Aorta (tissue), 5 donors: ENCODE measurements around the gene INSYN2B. TPM values are rescaled to one million over a fixed set of nuclear protein-coding genes. Genes with fewer than 3 reads are reported as not detected.
"Not testable (repeated sequence)": the region's sequence is repeated elsewhere in the genome, so short reads cannot be mapped to it uniquely, and the experiment has no call there.

ENCODE experiments used
- ATAC-seq: fragments of 200-7000 bp; cut with Tn5 transposase; one replicate; pipeline ENCODE4 v1.9.1; 2022; ENCODE audit warnings: moderate library complexity; ENCODE audit not compliant: low FRiP score
- DNase-seq, 2 donors: peaks; one replicate each; pipeline ENCODE4 v3.0.0-alpha.2; 2020
- H3K27ac ChIP-seq, 2 donors: one replicate each; pipeline ENCODE4 v1.5.1; 2013; ENCODE audit warnings: low read length in 2 of 2, mild to moderate bottlenecking in 2 of 2, moderate library complexity in 2 of 2, control low read depth in 1 of 2, inconsistent platforms in 1 of 2, low read depth in 1 of 2
- H3K27me3 ChIP-seq, 2 donors: one replicate each; pipeline ENCODE4 v1.6.1; 2013; ENCODE audit warnings: control low read depth in 1 of 2, low read length in 1 of 2, mild to moderate bottlenecking in 1 of 2, moderate library complexity in 1 of 2; ENCODE audit not compliant: insufficient read depth in 2 of 2, control insufficient read depth in 1 of 2
- H3K36me3 ChIP-seq, 2 donors: one replicate each; pipeline ENCODE4 v1.6.1; 2013; ENCODE audit warnings: control low read depth in 1 of 2, low read length in 1 of 2, mild to moderate bottlenecking in 1 of 2; ENCODE audit not compliant: insufficient read depth in 2 of 2, control insufficient read depth in 1 of 2
- H3K4me1 ChIP-seq, 2 donors: one replicate each; pipeline ENCODE4 v1.6.1; 2013; ENCODE audit warnings: low read length in 2 of 2, control low read depth in 1 of 2, mild to moderate bottlenecking in 1 of 2, moderate library complexity in 1 of 2; ENCODE audit not compliant: insufficient read depth in 2 of 2, control insufficient read depth in 1 of 2
- H3K4me3 ChIP-seq, 2 donors: one replicate each; pipeline ENCODE4 v1.5.1; 2013; ENCODE audit warnings: low read length in 2 of 2, control low read depth in 1 of 2, mild to moderate bottlenecking in 1 of 2
- H3K9me3 ChIP-seq: one replicate; pipeline ENCODE4 v1.6.1; 2013; ENCODE audit warnings: mild to moderate bottlenecking, low read length; ENCODE audit not compliant: control insufficient read depth
- WGBS, 2 donors: extraction: QIAGEN DNeasy Blood & Tissue Kit; methylation state at CpG; one replicate each; pipeline ENCODE4 v1.1.7; 2013; 5-methylcytosine and 5-hydroxymethylcytosine counted together
- intact Hi-C, 2 donors: fragments of 100-400 bp; cut with DNase I; formaldehyde crosslinking; loops; one replicate each; pipeline versions ENCODE4 v1.14.2 to v1.15.0; 2022
- polyA plus RNA-seq, 2 donors: library from polyadenylated mRNA; stranded (reverse); fragments of 200-250 nt; gene quantifications; one replicate each; pipeline ENCODE4 v1.2.3, GENCODE V29; 2013
- total RNA-seq, 2 donors: library from RNA; stranded (reverse); fragmentation: NEBNext Ultra II Directional; extraction: Animal tissue kit (Norgen Biotek cat#: 25700); gene quantifications; one replicate each; pipeline ENCODE4 v1.2.1, GENCODE V29; 2021
- donor health status: healthy with polysubstance abuse.
- donor health status: Bipolar disorder and iron deficiency.
- donor health status: DM: no; HTN: no; CAD: no.
- donor health status: DM: no; HTN: no; CAD: no.
- donor health status: DM: yes; HTN: yes; CAD: no.

INSYN2B gene
- total and polyA plus RNA-seq, 4 donors, result 0.10 TPM; not detected in 3

GRCh38 chr5:169837686-169838085 is 142.6 kb downstream of the INSYN2B start:
- H3K36me3 ChIP-seq, result no peaks in the 10 kb centered on the region
- no peaks in the 10 kb centered on the region for H3K9me3 ChIP-seq
- intact Hi-C loops, result no loop called here
- no peaks in the 10 kb centered on the region for H3K27me3 ChIP-seq
- no peak for DNase-seq
- no peaks in the 10 kb centered on the region for H3K4me1 ChIP-seq
- no peak overlapping the region for H3K27ac ChIP-seq
- H3K4me3 ChIP-seq, result no peak overlapping the region
- ATAC-seq, result no peak

DNA sequence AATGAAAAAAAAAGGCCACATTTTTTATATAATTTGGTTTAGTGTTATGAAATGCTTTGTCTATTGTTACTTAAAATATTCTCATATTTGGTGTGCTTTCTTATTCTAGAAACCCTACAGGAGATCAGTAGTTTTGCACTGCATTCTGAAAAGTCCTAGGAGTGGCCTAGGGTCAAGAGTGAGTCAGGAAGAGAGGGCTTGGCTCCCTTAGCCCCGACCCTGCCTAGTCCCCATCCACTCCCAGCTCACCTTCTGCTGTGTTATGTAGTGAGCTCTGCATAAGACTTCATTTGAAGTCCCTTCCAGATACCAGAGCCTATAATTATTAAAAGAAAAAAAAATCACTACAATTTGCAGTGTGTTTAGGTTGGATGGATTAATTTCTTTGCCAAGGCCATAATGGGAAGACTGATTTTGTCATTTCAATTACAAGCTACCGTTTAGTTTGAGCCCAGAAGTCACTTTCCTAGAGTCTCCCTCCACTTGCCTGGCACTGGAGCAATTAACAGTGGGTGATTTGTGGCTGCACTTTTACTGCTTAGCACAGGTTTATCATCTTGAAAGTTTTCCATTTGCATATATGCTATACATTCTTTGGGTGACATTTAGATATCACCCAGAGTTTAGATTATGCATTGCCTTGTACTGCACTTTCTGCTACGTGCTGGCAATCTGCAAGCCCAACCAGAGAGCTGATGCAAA is 143.3 kb downstream of the INSYN2B start:
- intact Hi-C loops, result no loop called here
- H3K9me3 ChIP-seq, result no peaks in the 10 kb centered on the region
- WGBS, 2 donors, result 32 to 35% methylated on average over 3 of the region's 3 CpGs
- ATAC-seq (no peak), DNase-seq (no peak)
- no peak overlapping the region for H3K4me3 ChIP-seq
- no peak overlapping the region for H3K27ac ChIP-seq
- no peaks in the 10 kb centered on the region for H3K36me3 ChIP-seq
- H3K4me1 ChIP-seq, result no peaks in the 10 kb centered on the region
- no peaks in the 10 kb centered on the region for H3K27me3 ChIP-seq

DNA sequence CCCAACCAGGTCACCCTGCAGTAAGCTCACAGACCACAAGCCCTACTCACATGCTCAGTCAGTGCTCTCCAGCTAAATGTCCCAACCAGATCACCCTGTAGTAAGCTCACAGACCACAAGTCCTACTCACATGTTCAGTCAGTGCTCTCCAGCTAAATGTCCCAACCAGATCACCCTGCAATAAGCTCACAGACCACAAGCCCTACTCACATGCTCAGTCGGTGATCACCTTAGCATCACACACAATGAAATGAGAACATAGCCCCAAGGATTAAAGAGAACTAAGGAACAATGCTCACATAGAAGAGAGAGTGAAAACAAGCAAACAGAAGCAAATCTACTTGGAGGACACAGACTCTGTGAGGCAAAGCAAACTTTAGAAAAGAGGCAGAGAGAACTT is 145.8 kb downstream of the INSYN2B start:
- ATAC-seq, H3K4me3 ChIP-seq, intact Hi-C loops: not testable (repeated sequence)

DNA sequence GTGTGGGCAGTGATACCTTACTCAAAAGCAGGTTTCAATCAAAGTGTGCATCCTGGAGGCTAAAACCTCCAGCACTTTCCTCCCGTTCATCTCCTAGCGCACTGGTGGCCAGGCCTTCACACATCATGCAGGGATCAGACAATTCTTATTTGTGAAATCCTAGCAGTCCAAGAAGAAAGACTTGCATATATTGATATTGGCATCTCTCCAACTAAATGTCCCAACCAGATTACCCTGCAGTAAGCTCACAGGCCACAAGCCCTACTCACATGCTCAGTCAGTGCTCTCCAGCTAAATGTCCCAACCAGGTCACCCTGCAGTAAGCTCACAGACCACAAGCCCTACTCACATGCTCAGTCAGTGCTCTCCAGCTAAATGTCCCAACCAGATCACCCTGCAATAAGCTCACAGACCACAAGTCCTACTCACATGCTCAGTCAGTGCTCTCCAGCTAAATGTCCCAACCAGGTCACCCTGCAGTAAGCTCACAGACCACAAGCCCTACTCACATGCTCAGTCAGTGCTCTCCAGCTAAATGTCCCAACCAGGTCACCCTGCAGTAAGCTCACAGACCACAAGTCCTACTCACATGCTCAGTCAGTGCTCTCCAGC is 146.5 kb downstream of the INSYN2B start:
- H3K36me3 ChIP-seq, H3K27me3 ChIP-seq, H3K4me1 ChIP-seq, ATAC-seq, intact Hi-C loops, H3K27ac ChIP-seq, DNase-seq, H3K9me3 ChIP-seq, H3K4me3 ChIP-seq: not testable (repeated sequence)
- 88 to 90% methylated on average over 2 of the region's 2 CpGs for WGBS, 2 donors

More for the DNA sequence above, 145.8 kb downstream of the INSYN2B start:
- not testable (repeated sequence) for DNase-seq, H3K9me3 ChIP-seq, H3K4me1 ChIP-seq, H3K27me3 ChIP-seq, H3K36me3 ChIP-seq, H3K27ac ChIP-seq
- 75 to 91% methylated on average over 1 of the region's 1 CpG for WGBS, 2 donors

- DNase-seq, result no peak
- H3K4me3 ChIP-seq, result no peak overlapping the region
- no peaks in the 10 kb centered on the region for H3K9me3 ChIP-seq
- intact Hi-C loops, result no loop called here
- no peaks in the 10 kb centered on the region for H3K4me1 ChIP-seq
- no peaks in the 10 kb centered on the region for H3K27me3 ChIP-seq
- H3K36me3 ChIP-seq, result no peaks in the 10 kb centered on the region
- ATAC-seq, result no peak
- H3K27ac ChIP-seq, result no peak overlapping the region
Measured at GRCh38 chr5:169832845-169833244, 147.4 kb downstream of the INSYN2B start.

DNA sequence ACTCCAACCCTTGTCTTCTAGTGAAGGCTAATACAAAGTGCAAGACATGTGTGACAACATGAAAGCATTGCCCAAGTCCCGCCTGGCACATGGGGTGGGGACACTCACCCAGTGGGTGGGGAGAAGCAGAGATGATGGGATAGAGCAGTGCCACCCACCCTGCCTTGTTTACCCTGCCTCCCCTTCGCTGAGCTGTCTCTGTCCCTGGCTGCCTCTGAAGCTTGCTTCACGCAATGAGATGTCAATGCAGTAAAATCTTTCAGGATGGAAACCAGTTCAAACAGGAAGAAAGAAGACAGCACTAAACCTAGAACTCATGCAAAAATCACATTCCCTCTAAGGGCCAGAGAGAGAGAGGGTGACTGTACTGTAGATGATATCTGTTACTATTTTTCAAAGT is 148.0 kb downstream of the INSYN2B start:
- Histone ChIP-seq H3K4me1 (no peaks in the 10 kb centered on the region), H3K36me3 (no peaks in the 10 kb centered on the region), H3K27me3 (no peaks in the 10 kb centered on the region), H3K9me3 (no peaks in the 10 kb centered on the region), H3K27ac (no peak overlapping the region), H3K4me3 (no peak overlapping the region)
- DNase-seq (no peak), ATAC-seq (no peak)
- WGBS, 2 donors, result 74% methylated on average over 3 of the region's 3 CpGs
- intact Hi-C loops, result no loop called here

DNA sequence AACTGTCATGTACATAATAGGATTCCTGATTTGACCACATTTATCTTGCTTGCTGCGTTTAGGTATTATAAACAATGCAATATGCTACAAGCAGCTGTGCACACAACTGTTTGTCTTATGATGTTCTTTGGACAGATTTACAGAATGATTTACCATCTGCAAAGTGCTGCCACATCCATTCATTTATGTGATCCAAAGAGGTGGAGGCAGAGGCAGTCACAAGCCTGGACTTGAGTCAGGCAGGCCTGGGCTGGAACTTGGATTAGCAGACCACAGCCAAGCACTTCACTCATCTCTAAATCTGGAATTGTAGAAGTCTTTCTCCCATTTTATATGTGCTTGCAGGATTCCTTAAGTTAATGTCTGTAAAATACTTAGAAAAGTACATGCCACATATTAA is 149.0 kb downstream of the INSYN2B start:
- Histone ChIP-seq H3K4me3 (no peak overlapping the region), H3K27me3 (peaks cover 0 to 2% of the 10 kb centered on the region in 2 donors), H3K27ac (no peak overlapping the region), H3K36me3 (no peaks in the 10 kb centered on the region), H3K4me1 (no peaks in the 10 kb centered on the region), H3K9me3 (peaks cover 1% of the 10 kb centered on the region)
- ATAC-seq (no peak), DNase-seq (no peak)
- intact Hi-C loops, result no loop called here
- 51 to 56% methylated on average over 1 of the region's 1 CpG for WGBS, 2 donors

DNA sequence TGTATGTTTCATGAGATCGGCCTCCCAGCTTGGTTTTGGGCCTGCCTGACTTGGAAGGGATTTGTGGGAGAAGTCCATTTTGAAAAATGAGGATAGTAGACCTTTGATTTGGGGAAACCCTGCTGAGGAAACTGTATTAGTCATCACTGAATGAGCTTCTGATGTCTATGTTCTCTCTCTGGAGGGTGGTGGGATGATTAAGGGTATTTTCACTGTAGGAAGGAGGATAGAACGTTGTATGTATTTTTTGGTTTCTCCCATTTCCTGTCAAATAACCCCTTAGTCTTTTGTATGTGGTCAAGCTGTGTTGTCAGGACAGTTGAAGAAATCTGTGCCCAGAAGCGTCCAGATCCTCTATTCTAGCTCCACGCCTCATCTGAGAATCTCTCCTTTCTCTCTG is 151.9 kb downstream of the INSYN2B start:
- H3K4me1 ChIP-seq, result no peaks in the 10 kb centered on the region
- H3K27me3 ChIP-seq, result peaks cover 0 to 5% of the 10 kb centered on the region in 2 donors
- DNase-seq, result no peak
- ATAC-seq, result no peak
- H3K4me3 ChIP-seq, result no peak overlapping the region
- no peaks in the 10 kb centered on the region for H3K36me3 ChIP-seq
- intact Hi-C loops, result no loop called here
- WGBS, 2 donors, result 77 to 83% methylated on average over 4 of the region's 4 CpGs
- H3K9me3 ChIP-seq, result peaks cover 1% of the 10 kb centered on the region
- no peak overlapping the region for H3K27ac ChIP-seq

- ATAC-seq (no peak), DNase-seq (no peak)
- intact Hi-C loops, result no loop called here
- Histone ChIP-seq H3K9me3 (peaks cover 1% of the 10 kb centered on the region), H3K4me1 (no peaks in the 10 kb centered on the region), H3K36me3 (no peaks in the 10 kb centered on the region), H3K27me3 (peaks cover 0 to 5% of the 10 kb centered on the region in 2 donors), H3K27ac (no peak overlapping the region), H3K4me3 (no peak overlapping the region)
- 50% methylated on average over 3 of the region's 3 CpGs for WGBS, 2 donors
Measured at GRCh38 chr5:169827769-169828168, 152.5 kb downstream of the INSYN2B start.
